Aorta (tissue), 5 donors: ENCODE measurements around the gene UPK1B. TPM values are rescaled to one million over a fixed set of nuclear protein-coding genes. Genes with fewer than 3 reads are reported as not detected.
"Not testable (repeated sequence)": the region's sequence is repeated elsewhere in the genome, so short reads cannot be mapped to it uniquely, and the experiment has no call there.

Experiments used
- ATAC-seq: fragments of 200-7000 bp; cut with Tn5 transposase; one replicate; pipeline ENCODE4 v1.9.1; 2022; ENCODE audit warnings: moderate library complexity; ENCODE audit not compliant: low FRiP score
- DNase-seq, 2 donors: peaks; one replicate each; pipeline ENCODE4 v3.0.0-alpha.2; 2020
- H3K27ac ChIP-seq, 2 donors: one replicate each; pipeline ENCODE4 v1.5.1; 2013; ENCODE audit warnings: low read length in 2 of 2, mild to moderate bottlenecking in 2 of 2, moderate library complexity in 2 of 2, control low read depth in 1 of 2, inconsistent platforms in 1 of 2, low read depth in 1 of 2
- H3K27me3 ChIP-seq, 2 donors: one replicate each; pipeline ENCODE4 v1.6.1; 2013; ENCODE audit warnings: control low read depth in 1 of 2, low read length in 1 of 2, mild to moderate bottlenecking in 1 of 2, moderate library complexity in 1 of 2; ENCODE audit not compliant: insufficient read depth in 2 of 2, control insufficient read depth in 1 of 2
- H3K36me3 ChIP-seq, 2 donors: one replicate each; pipeline ENCODE4 v1.6.1; 2013; ENCODE audit warnings: control low read depth in 1 of 2, low read length in 1 of 2, mild to moderate bottlenecking in 1 of 2; ENCODE audit not compliant: insufficient read depth in 2 of 2, control insufficient read depth in 1 of 2
- H3K4me1 ChIP-seq, 2 donors: one replicate each; pipeline ENCODE4 v1.6.1; 2013; ENCODE audit warnings: low read length in 2 of 2, control low read depth in 1 of 2, mild to moderate bottlenecking in 1 of 2, moderate library complexity in 1 of 2; ENCODE audit not compliant: insufficient read depth in 2 of 2, control insufficient read depth in 1 of 2
- H3K4me3 ChIP-seq, 2 donors: one replicate each; pipeline ENCODE4 v1.5.1; 2013; ENCODE audit warnings: low read length in 2 of 2, control low read depth in 1 of 2, mild to moderate bottlenecking in 1 of 2
- H3K9me3 ChIP-seq: one replicate; pipeline ENCODE4 v1.6.1; 2013; ENCODE audit warnings: mild to moderate bottlenecking, low read length; ENCODE audit not compliant: control insufficient read depth
- WGBS, 2 donors: extraction: QIAGEN DNeasy Blood & Tissue Kit; methylation state at CpG; one replicate each; pipeline ENCODE4 v1.1.7; 2013; 5-methylcytosine and 5-hydroxymethylcytosine counted together
- intact Hi-C, 2 donors: fragments of 100-400 bp; cut with DNase I; formaldehyde crosslinking; loops; one replicate each; pipeline versions ENCODE4 v1.14.2 to v1.15.0; 2022
- polyA plus RNA-seq, 2 donors: library from polyadenylated mRNA; stranded (reverse); fragments of 200-250 nt; gene quantifications; one replicate each; pipeline ENCODE4 v1.2.3, GENCODE V29; 2013
- total RNA-seq, 2 donors: library from RNA; stranded (reverse); fragmentation: NEBNext Ultra II Directional; extraction: Animal tissue kit (Norgen Biotek cat#: 25700); gene quantifications; one replicate each; pipeline ENCODE4 v1.2.1, GENCODE V29; 2021
- donor health status: healthy with polysubstance abuse.
- donor health status: Bipolar disorder and iron deficiency.
- donor health status: DM: no; HTN: no; CAD: no.
- donor health status: DM: no; HTN: no; CAD: no.
- donor health status: DM: yes; HTN: yes; CAD: no.

Gene UPK1B
- total and polyA plus RNA-seq, 4 donors, result 0.23 to 0.50 TPM; not detected in 2

DNA sequence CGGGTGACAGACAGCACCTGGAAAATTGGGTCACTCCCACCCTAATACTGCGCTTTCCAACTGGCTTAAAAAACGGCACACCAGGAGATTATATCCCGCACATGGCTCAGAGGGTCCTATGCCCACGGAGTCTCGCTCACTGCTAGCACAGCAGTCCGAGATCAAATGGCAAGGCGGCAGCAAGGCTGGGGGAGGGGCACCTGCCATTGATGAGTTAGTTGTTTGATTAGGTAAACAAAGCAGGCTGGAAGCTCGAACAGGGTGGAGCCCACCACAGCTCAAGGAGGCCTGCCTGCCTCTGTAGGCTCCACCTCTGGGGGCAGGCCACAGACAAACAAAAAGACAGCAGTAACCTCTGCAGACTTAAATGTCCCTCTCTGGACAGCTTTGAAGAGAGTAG, 8.7 kb upstream of the UPK1B start:
- H3K36me3 ChIP-seq, H3K4me1 ChIP-seq, DNase-seq, ATAC-seq, H3K9me3 ChIP-seq, H3K27me3 ChIP-seq, intact Hi-C loops, H3K4me3 ChIP-seq, H3K27ac ChIP-seq: not testable (repeated sequence)
- WGBS, 2 donors, result 80 to 86% methylated on average over 9 of the region's 9 CpGs

DNA sequence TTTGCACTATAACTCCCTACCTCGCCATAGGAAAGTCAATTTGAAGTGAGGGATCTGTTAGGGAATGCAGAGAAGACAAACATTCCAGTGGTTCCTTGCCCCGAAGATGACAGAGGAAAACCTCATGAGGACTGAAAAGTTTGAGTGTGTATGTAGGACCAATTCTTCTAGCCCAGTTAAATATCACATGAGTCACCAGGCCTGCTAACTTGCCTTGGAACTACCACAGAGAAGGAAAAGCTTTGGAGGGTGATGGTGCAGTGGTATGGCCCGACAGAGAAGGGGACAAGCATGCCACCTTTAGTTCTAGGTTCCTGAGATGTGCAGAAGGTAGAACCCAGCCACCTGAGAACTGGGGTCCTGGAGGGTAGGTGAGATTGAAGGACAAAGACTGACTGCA, 2.6 kb upstream of the UPK1B start:
- no peak for ATAC-seq
- Histone ChIP-seq H3K9me3 (no peaks in the 10 kb centered on the region), H3K4me1 (no peaks in the 10 kb centered on the region), H3K36me3 (no peaks in the 10 kb centered on the region), H3K27ac (no peak overlapping the region), H3K27me3 (no peaks in the 10 kb centered on the region), H3K4me3 (no peak overlapping the region)
- WGBS, 2 donors, result 75 to 78% methylated on average over 3 of the region's 3 CpGs
- intact Hi-C loops, result no loop called here
- DNase-seq, result no peak

DNA sequence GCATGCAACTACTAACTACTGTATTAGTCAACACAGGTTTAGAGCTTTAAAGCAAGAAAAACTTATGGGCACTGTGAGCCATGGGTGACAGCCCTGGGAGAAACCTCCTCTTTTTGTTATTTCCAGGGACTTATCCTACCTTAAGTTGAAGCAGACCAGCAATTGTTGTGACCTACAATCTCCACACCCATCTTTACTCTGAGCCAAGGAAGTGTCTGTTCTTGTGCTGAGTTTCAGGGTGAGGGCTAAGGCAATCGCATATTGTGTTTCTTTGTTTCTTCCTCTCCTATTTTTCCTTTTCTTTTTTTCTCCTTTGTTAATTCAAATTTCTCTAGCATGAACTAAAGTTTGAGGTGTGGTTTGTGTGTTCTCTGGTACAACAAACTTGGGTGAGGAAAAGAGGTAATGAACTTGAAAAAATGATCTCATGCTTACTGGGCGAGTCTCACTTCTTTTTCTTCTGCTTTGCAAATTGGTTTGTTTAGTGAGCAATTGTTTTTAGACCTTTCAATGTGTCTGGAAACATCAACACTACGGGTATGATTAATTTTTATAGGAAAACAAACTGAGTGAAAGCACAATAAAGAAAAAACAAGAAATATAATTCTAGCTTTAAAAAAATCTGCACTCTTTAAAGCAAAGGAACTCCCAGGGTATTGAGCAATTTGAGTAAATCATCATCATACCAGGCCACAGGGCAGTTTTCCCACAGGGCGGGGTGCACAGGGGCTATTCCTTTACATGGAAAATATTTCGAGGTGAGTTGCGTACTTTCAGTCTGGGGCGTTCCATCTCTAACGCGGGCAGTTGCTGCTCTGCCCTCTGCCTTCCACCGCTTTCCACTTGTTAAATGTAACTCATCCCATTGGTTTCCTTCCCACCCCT, 2.7 kb downstream of the UPK1B start:
- ATAC-seq (no peak), DNase-seq (no peak)
- no peak overlapping the region for H3K4me3 ChIP-seq
- H3K36me3 ChIP-seq, result no peaks in the 10 kb centered on the region
- H3K27ac ChIP-seq, result no peak overlapping the region
- 81 to 83% methylated on average over 10 of the region's 10 CpGs for WGBS, 2 donors
- H3K27me3 ChIP-seq, result no peaks in the 10 kb centered on the region
- no peaks in the 10 kb centered on the region for H3K4me1 ChIP-seq
- intact Hi-C loops, result no loop called here
- no peaks in the 10 kb centered on the region for H3K9me3 ChIP-seq

DNA sequence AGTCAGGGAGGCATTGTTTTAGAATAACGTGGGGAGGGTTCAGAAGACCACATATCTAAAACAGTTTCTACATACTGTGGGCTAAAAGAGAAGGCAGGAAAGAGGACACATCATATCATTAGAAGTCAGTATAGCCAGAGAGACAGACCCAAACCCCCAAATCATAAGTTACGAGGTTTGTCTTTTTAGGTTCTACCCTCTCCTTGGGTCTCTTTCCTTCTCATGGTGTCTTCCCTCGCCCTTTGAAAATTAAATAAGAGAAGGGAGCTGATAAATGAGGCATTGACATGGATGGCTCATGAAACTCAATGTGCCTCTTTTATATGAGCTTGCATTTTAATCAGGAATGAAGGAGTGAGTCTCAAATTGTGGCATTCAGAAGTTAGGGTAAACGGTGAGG, 3.4 kb downstream of the UPK1B start:
- Histone ChIP-seq H3K4me1 (no peaks in the 10 kb centered on the region), H3K9me3 (no peaks in the 10 kb centered on the region), H3K27ac (no peak overlapping the region), H3K4me3 (no peak overlapping the region), H3K36me3 (no peaks in the 10 kb centered on the region), H3K27me3 (no peaks in the 10 kb centered on the region)
- no peak for DNase-seq
- intact Hi-C loops, result no loop called here
- no peak for ATAC-seq
- WGBS, 2 donors, result 81 to 82% methylated on average over 4 of the region's 4 CpGs

DNA sequence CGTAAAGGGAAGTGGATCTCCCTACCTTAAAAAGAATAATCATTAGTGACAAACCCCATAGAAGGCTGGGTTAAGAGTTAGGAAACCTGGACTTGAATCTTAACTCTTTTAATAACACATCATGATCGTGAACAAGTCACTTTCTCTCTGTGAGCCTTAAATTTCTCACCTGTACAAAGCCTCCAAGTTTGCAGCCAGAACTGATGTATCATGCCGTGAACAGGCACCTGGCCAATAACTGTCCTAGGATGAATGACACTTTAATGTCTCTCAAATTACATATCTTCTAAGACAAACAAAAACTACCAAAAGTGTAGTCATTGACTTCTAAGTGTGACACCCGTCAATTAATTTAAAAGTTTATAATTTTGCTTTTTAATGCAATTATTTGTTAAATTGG, 3.9 kb downstream of the UPK1B start:
- H3K36me3 ChIP-seq, result no peaks in the 10 kb centered on the region
- no peak overlapping the region for H3K27ac ChIP-seq
- H3K9me3 ChIP-seq, result no peaks in the 10 kb centered on the region
- DNase-seq, result no peak
- no peak for ATAC-seq
- no peaks in the 10 kb centered on the region for H3K4me1 ChIP-seq
- 87 to 90% methylated on average over 4 of the region's 4 CpGs for WGBS, 2 donors
- H3K27me3 ChIP-seq, result no peaks in the 10 kb centered on the region
- H3K4me3 ChIP-seq, result no peak overlapping the region
- intact Hi-C loops, result no loop called here

DNA sequence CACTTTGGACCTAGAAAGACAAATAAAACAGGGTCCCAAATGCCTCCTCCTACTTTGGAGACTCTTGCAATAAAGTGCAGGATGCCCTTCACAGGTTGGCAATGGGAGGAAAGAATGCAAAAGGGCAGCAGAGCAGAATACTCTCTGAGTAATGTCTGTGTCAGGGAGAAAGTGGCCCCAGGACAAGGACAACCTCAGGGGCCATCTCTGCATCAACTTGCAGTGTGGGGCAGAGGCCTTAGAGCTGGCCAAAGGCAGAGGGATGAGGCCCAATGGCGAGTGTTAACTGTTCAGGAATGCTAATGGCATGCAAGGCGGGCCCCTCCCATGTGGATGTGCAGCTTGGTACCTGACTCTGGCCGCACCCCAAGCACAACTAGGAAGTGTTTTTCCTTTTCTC, 8.4 kb downstream of the UPK1B start:
- no peaks in the 10 kb centered on the region for H3K36me3 ChIP-seq
- DNase-seq, result no peak
- no peaks in the 10 kb centered on the region for H3K27me3 ChIP-seq
- no peak for ATAC-seq
- intact Hi-C loops, result no loop called here
- 71 to 76% methylated on average over 3 of the region's 3 CpGs for WGBS, 2 donors
- H3K4me3 ChIP-seq, result no peak overlapping the region
- no peak overlapping the region for H3K27ac ChIP-seq
- H3K4me1 ChIP-seq, result no peaks in the 10 kb centered on the region
- no peaks in the 10 kb centered on the region for H3K9me3 ChIP-seq

DNA sequence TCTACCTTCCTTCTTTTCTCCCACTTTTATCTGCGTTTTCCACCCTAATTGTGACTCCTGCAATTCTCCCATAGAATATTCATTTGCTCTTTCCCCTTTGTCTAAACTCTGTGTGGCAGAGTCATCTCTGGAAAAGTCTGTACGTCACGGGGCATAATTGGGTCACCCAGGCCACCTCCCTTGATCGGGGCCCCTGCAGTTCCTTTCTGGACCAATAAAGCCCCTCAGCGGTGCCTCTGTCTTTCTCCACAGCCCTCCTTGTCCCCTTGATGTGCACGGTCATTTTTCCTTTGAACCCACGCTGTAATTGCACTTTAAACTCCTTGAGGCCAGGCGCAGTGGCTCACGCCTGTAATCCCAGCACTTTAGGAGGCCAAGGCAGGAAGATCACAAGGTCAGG, 10.7 kb downstream of the UPK1B start:
- intact Hi-C loops, result no loop called here
- DNase-seq (no peak), ATAC-seq (no peak)
- WGBS, 2 donors, result 83 to 84% methylated on average over 9 of the region's 9 CpGs
- Histone ChIP-seq H3K9me3 (no peaks in the 10 kb centered on the region), H3K27me3 (no peaks in the 10 kb centered on the region), H3K4me3 (no peak overlapping the region), H3K27ac (no peak overlapping the region), H3K4me1 (no peaks in the 10 kb centered on the region), H3K36me3 (no peaks in the 10 kb centered on the region)

DNA sequence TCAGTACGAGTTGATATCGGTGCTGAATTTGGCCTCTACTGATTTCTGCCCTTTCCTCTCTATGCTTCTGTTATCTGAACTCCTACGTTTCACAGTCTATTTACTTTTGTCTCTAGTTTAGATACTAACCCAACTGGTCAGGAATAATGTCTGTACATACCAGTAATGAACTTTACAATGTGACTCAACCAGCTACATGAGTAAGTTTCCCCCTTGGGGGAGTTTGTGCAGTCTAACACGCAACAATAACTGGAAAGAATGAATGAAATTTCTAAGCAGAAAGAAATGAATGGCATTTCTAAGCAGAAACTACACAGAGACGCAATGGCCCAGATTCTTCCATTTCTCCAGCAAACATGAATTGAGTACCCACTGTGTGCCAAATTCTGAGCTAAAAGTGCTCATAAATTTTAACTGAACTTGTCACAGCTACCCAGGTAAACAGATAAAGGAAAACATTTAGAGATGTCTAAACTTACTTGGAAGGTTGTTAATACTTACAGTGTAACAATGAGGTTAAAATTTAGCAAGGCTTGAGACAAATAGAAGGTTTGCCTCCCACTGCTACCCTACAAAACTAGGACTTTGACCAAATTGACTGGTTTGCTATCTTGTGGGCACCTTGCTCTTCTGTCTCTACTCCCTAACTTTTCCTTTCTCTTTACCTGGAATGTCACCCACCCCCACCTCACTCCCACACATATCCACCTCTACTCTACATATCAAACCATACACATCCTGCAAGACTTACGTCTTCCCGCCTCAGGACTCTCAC, 11.6 kb downstream of the UPK1B start:
- Histone ChIP-seq H3K4me3 (no peak overlapping the region), H3K27me3 (no peaks in the 10 kb centered on the region), H3K4me1 (no peaks in the 10 kb centered on the region), H3K27ac (no peak overlapping the region), H3K9me3 (no peaks in the 10 kb centered on the region), H3K36me3 (no peaks in the 10 kb centered on the region)
- ATAC-seq (no peak), DNase-seq (no peak)
- WGBS, 2 donors, result 73 to 76% methylated on average over 7 of the region's 7 CpGs
- intact Hi-C loops, result no loop called here

DNA sequence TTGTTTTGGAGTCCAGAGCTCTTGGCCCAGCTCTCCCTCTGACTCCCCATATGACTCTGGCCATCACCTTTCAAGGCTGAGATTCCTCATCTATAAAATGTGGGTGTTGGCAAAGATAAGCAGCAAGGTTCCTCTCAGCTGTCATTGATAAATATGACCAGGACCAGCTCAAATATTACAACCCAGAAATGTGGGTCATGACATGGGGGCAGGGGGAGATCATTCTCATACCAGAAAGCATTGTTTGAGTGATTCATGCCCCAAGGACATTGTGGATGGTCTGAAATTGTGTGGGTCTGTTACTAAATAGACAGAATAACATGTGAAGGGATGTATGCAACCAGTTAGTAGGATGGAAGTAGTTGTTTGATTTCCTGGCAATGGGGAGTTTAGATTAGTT, 13.9 kb downstream of the UPK1B start:
- no peak overlapping the region for H3K4me3 ChIP-seq
- no peaks in the 10 kb centered on the region for H3K27me3 ChIP-seq
- no peak for DNase-seq
- no peak for ATAC-seq
- no peaks in the 10 kb centered on the region for H3K9me3 ChIP-seq
- intact Hi-C loops, result no loop called here
- no peaks in the 10 kb centered on the region for H3K36me3 ChIP-seq
- no peaks in the 10 kb centered on the region for H3K4me1 ChIP-seq
- no peak overlapping the region for H3K27ac ChIP-seq
